Colonic mucosa (tissue), 4 donors: Measurements from ENCODE around the gene SMIM9. TPM values are rescaled to one million over a fixed set of nuclear protein-coding genes. Genes with fewer than 3 reads are reported as not detected.

Experiments
- DNase-seq: peaks from one replicate; pipeline ENCODE4 v3.0.0-alpha.2; 2020
- H3K27ac ChIP-seq: fragments of 200-600 bp; one replicate; pipeline ENCODE4 v1.8.0; 2021
- H3K27me3 ChIP-seq: fragments of 200-600 bp; one replicate; pipeline ENCODE4 v1.8.0; 2021
- H3K36me3 ChIP-seq: fragments of 200-600 bp; one replicate; pipeline ENCODE4 v1.8.0; 2021
- H3K4me1 ChIP-seq: fragments of 200-600 bp; one replicate; pipeline ENCODE4 v1.8.0; 2021; ENCODE audit warnings: mild to moderate bottlenecking
- H3K4me3 ChIP-seq: fragments of 200-600 bp; one replicate; pipeline ENCODE4 v1.8.0; 2021
- H3K9ac ChIP-seq, 2 donors: one replicate each; pipeline ENCODE4 v1.7.0; 2013; ENCODE audit warnings: control low read depth in 2 of 2, low read depth in 2 of 2, low read length in 2 of 2
- H3K9me3 ChIP-seq: fragments of 200-600 bp; one replicate; pipeline ENCODE4 v1.8.0; 2021
- CTCF ChIP-seq: fragments of 200-600 bp; IDR thresholded peaks from one replicate; pipeline ENCODE4 v1.8.0; 2022; ENCODE audit warnings: antibody characterized with exemption, mild to moderate bottlenecking
- intact Hi-C: fragments of 100-400 bp; cut with DNase I; formaldehyde crosslinking; loops from one replicate; pipeline ENCODE4 v1.14.1; 2022
- total RNA-seq, 2 donors: library from RNA; stranded (reverse); fragmentation: NEBNext Ultra II Directional in 1 of 2; extraction: Animal tissue kit (Norgen Biotek cat#: 25700) in 1 of 2; gene quantifications; one replicate each; pipeline ENCODE4 v1.2.1, GENCODE V29; 2021
- donor health status: healthy.
- donor health status: DM: no; HTN: no; CAD: no.
- donor health status: DM: no; HTN: no; CAD: no.

Gene SMIM9
- total RNA-seq, 2 donors from 2014 or later, result not detected

- no peak for DNase-seq
- peak overlapping the region; percentile 65 for H3K27ac ChIP-seq
- peak overlapping the region in 1 of 2 donors; percentile 73 for H3K9ac ChIP-seq
- no peaks in the 10 kb centered on the region for H3K36me3 ChIP-seq
- no peaks in the 10 kb centered on the region for H3K9me3 ChIP-seq
- H3K27me3 ChIP-seq, result no peaks in the 10 kb centered on the region
- peak overlapping the region; percentile 61 for H3K4me3 ChIP-seq
- no peak for TF ChIP-seq CTCF
- H3K4me1 ChIP-seq, result peaks cover 4% of the 10 kb centered on the region
- intact Hi-C loops, result no loop called here
Observed at GRCh38 chrX:154804261-154804956, 30.1 kb downstream of the SMIM9 start.

GRCh38 chrX:154802947-154803346, 31.5 kb downstream of the SMIM9 start:
- no peaks in the 10 kb centered on the region for H3K27me3 ChIP-seq
- intact Hi-C loops, result no loop called here
- peaks cover 4% of the 10 kb centered on the region for H3K4me1 ChIP-seq
- H3K36me3 ChIP-seq, result no peaks in the 10 kb centered on the region
- H3K9me3 ChIP-seq, result no peaks in the 10 kb centered on the region
- no peak overlapping the region for H3K4me3 ChIP-seq
- H3K9ac ChIP-seq, result no peak overlapping the region
- TF ChIP-seq CTCF, result no peak
- H3K27ac ChIP-seq, result no peak overlapping the region
- no peak for DNase-seq

- H3K27me3 ChIP-seq, result no peaks in the 10 kb centered on the region
- no peak overlapping the region for H3K4me3 ChIP-seq
- peaks cover 4% of the 10 kb centered on the region for H3K4me1 ChIP-seq
- no peak for DNase-seq
- peak overlapping the region; percentile 57 for H3K27ac ChIP-seq
- intact Hi-C loops, result no loop called here
- no peaks in the 10 kb centered on the region for H3K36me3 ChIP-seq
- no peak for TF ChIP-seq CTCF
- H3K9me3 ChIP-seq, result no peaks in the 10 kb centered on the region
- H3K9ac ChIP-seq, result no peak overlapping the region
Observed at GRCh38 chrX:154800478-154801210, 33.8 kb downstream of the SMIM9 start.

GRCh38 chrX:154799556-154800348, 34.7 kb downstream of the SMIM9 start:
- Histone ChIP-seq H3K4me1 (peaks cover 4% of the 10 kb centered on the region), H3K27ac (peak overlapping the region; percentile 57), H3K9me3 (no peaks in the 10 kb centered on the region), H3K36me3 (no peaks in the 10 kb centered on the region), H3K27me3 (no peaks in the 10 kb centered on the region), H3K9ac (no peak overlapping the region), H3K4me3 (no peak overlapping the region)
- TF ChIP-seq CTCF, result no peak
- DNase-seq, result peak; percentile 71
- intact Hi-C loops, result no loop called here

- intact Hi-C loops, result no loop called here
- H3K4me3 ChIP-seq, result no peak overlapping the region
- H3K4me1 ChIP-seq, result peaks cover 4% of the 10 kb centered on the region
- no peak for DNase-seq
- no peak for TF ChIP-seq CTCF
- H3K9me3 ChIP-seq, result no peaks in the 10 kb centered on the region
- no peak overlapping the region for H3K9ac ChIP-seq
- no peaks in the 10 kb centered on the region for H3K27me3 ChIP-seq
- no peak overlapping the region for H3K27ac ChIP-seq
- no peaks in the 10 kb centered on the region for H3K36me3 ChIP-seq
Observed at GRCh38 chrX:154797006-154797405, 37.5 kb downstream of the SMIM9 start.
